DMS114 treated with DMSO at 0.1 percent for 48 hours (cell line): Measurements from ENCODE around the gene DDX27.
"Not testable (repeated sequence)": the region's sequence is repeated elsewhere in the genome, so short reads cannot be mapped to it uniquely, and the experiment has no call there.

ENCODE experiments used
- DNase-seq: peaks from one replicate; lab custom pipeline; 2025; ENCODE audit not compliant: unreplicated experiment; lab: John Stamatoyannopoulos, UW

DDX27 gene

GRCh38 chr20:49219091-49219923 lies at the start of gene DDX27:
DDX27 (plus strand) TSS chr20:49219416; CDS start chr20:49219449, 33 bp downstream.
- DNase-seq, result peak; percentile 100

GRCh38 chr20:49169547-49169946 lies 49.7 kb upstream of the DDX27 start:
- no peak for DNase-seq

- DNase-seq, result no peak
These were observed 48.5 kb upstream of the DDX27 start for GRCh38 chr20:49170714-49171113.

GRCh38 chr20:49171909-49172308 lies 47.3 kb upstream of the DDX27 start:
- DNase-seq, result no peak

GRCh38 chr20:49172413-49172812 lies 46.8 kb upstream of the DDX27 start:
- no peak for DNase-seq

GRCh38 chr20:49174183-49174582 lies 45.0 kb upstream of the DDX27 start:
- DNase-seq, result no peak

- DNase-seq, result no peak
These were observed 39.6 kb upstream of the DDX27 start for GRCh38 chr20:49179368-49180277.

- no peak for DNase-seq
These were observed 37.8 kb upstream of the DDX27 start for GRCh38 chr20:49181265-49181877.

- no peak for DNase-seq
These were observed 35.8 kb upstream of the DDX27 start for GRCh38 chr20:49183444-49183843.

- not testable (repeated sequence) for DNase-seq
These were observed 35.1 kb upstream of the DDX27 start for GRCh38 chr20:49184084-49184501.

GRCh38 chr20:49184691-49185070 lies 34.5 kb upstream of the DDX27 start:
- no peak for DNase-seq

- no peak for DNase-seq
These were observed 34.0 kb upstream of the DDX27 start for GRCh38 chr20:49185071-49185761.

GRCh38 chr20:49186535-49187329 lies 32.5 kb upstream of the DDX27 start:
- peak; percentile 68 for DNase-seq

- no peak for DNase-seq
These were observed 31.8 kb upstream of the DDX27 start for GRCh38 chr20:49187330-49187850.

- peak; percentile 99 for DNase-seq
These were observed 31.2 kb upstream of the DDX27 start, which contains the start of gene STAU1 for GRCh38 chr20:49187851-49188641. STAU1 (minus strand) TSS chr20:49188334; CDS start chr20:49166201, 22,133 bp downstream.

- DNase-seq, result not testable (repeated sequence)
These were observed 26.2 kb upstream of the DDX27 start for GRCh38 chr20:49192944-49193518.

GRCh38 chr20:49199729-49200293 lies 19.4 kb upstream of the DDX27 start:
- no peak for DNase-seq

- no peak for DNase-seq
These were observed 16.2 kb upstream of the DDX27 start for GRCh38 chr20:49203011-49203410.
